ENCODE results near the gene NIBAN1. TPM values are rescaled to one million over a fixed set of nuclear protein-coding genes. Genes with fewer than 3 reads are reported as not detected.

Gene NIBAN1
- total and polyA plus RNA-seq, 2 donors (not counting 3 experiments of a cell fraction or from before 2014, with no cell fraction given): 0.23 to 2.8 TPM

DNA sequence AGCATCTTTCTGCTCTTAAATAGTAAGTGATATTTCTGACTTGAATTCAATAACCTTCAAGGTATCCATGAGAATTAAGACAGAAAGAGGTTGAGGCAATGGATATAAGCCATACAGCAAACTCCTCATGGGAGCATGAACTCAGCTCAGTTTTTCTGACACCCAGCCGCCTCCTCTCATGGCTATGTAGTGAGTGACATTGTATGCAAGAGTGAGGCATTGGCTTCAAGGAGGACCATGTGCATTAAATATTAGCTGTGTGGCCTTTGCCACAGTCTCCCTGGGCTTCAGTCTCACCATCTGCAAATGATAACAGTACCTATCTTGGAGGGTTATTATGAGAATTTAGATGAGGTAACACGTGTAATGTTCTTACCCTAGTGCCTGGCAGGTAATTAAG, 23.4 kb downstream of the NIBAN1 start:
- FAIRE-seq: no peak
- Histone ChIP-seq H3K36me3 (ENCODE audit: control insufficient read depth in 2 of 2, extremely low read depth in 1 of 2, insufficient read depth in 2 of 2, low read length in 2 of 2) (no peaks in the 10 kb centered on the region), H3K4me3 (replicated peaks in 1 of 3; ENCODE audit: insufficient read depth in 1 of 3, low read depth in 1 of 3, low read length in 3 of 3) (no peak overlapping the region), H4K20me1 (replicated peaks; ENCODE audit: control insufficient read depth, extremely low read depth, insufficient read depth, low read length) (no peaks in the 10 kb centered on the region), H3K27ac (ENCODE audit: insufficient read depth, low read depth, low read length) (no peak overlapping the region), H3K9me1 (replicated peaks; ENCODE audit: control insufficient read depth, extremely low read depth, insufficient read depth, low read length) (no peaks in the 10 kb centered on the region), H3K9ac (replicated peaks; ENCODE audit: extremely low read depth, insufficient read depth, low read length) (no peak overlapping the region), H3K27me3 (ENCODE audit: control insufficient read depth in 2 of 2, insufficient read depth in 2 of 2, low read length in 2 of 2) (no peaks in the 10 kb centered on the region), H3K79me2 (ENCODE audit: control insufficient read depth, insufficient read depth, low read length) (no peaks in the 10 kb centered on the region), H3K4me1 (ENCODE audit: control insufficient read depth, extremely low read depth, insufficient read depth, low read length) (peaks cover 12% of the 10 kb centered on the region), H3K4me2 (ENCODE audit: insufficient read depth, low read length) (no peak overlapping the region), H3K9me3 (replicated peaks; ENCODE audit: control insufficient read depth, insufficient read depth, low read length) (no peaks in the 10 kb centered on the region), H2AFZ (ENCODE audit: low read depth, low read length) (no peak overlapping the region)
- ChIA-PET CTCF (interaction anchor here (0.7 to 0.9 kb wide), 2 partner anchors 11 to 22 kb away, joined by 3 read pairs; no protein-coding TSS in a partner anchor), POLR2A (no interaction called here)
- no TSS peak for BruUV-seq (replicated peaks)
- intact Hi-C loops (cut with micrococcal nuclease): no loop called here
- dilution Hi-C loops (cut with MboI; ENCODE audit: extremely low pct_ligation_motif_present, low sequenced_read_pairs): no loop called here
- no peak for DNase-seq (ENCODE audit: low read depth, low spot score)
- no peak for TF ChIP-seq CTCF (IDR thresholded peaks at IDR 0.05; ENCODE audit: extremely low read depth in 1 of 2, insufficient read depth in 1 of 2, low read depth in 1 of 2, low read length in 2 of 2)
- no peak for TF ChIP-seq MYC (IDR thresholded peaks at IDR 0.05; ENCODE audit: low read depth, low read length)
- no peak for TF ChIP-seq EZH2 (IDR thresholded peaks at IDR 0.05; ENCODE audit: borderline replicate concordance, low read depth, low read length, severe bottlenecking)
- TF ChIP-seq JUN (IDR thresholded peaks at IDR 0.05; ENCODE audit: borderline replicate concordance, insufficient read depth, insufficient read length, low read depth): no peak
- TF ChIP-seq POLR2A (IDR thresholded peaks at IDR 0.05; ENCODE audit: low read depth, low read length): no peak
- TF ChIP-seq GATA2 (IDR thresholded peaks at IDR 0.05; ENCODE audit: insufficient read depth, insufficient read length, low read depth, low read length): no peak
- no peak for TF ChIP-seq FOS (IDR thresholded peaks at IDR 0.05; ENCODE audit: borderline replicate concordance, insufficient read depth, low read length)
- TF ChIP-seq, protein P1, sequence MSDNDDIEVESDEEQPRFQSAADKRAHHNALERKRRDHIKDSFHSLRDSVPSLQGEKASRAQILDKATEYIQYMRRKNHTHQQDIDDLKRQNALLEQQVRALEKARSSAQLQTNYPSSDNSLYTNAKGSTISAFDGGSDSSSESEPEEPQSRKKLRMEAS (IDR thresholded peaks at IDR 0.05; ENCODE audit: insufficient read depth, insufficient read length): no peak
- TF ChIP-seq POLR2AphosphoS5 (IDR thresholded peaks at IDR 0.05; ENCODE audit: insufficient read depth, low read depth, low read length): no peak

Data from endothelial cell of umbilical vein (primary cell).